Measurements from ENCODE around the gene PTGFRN.

PTGFRN gene

DNA sequence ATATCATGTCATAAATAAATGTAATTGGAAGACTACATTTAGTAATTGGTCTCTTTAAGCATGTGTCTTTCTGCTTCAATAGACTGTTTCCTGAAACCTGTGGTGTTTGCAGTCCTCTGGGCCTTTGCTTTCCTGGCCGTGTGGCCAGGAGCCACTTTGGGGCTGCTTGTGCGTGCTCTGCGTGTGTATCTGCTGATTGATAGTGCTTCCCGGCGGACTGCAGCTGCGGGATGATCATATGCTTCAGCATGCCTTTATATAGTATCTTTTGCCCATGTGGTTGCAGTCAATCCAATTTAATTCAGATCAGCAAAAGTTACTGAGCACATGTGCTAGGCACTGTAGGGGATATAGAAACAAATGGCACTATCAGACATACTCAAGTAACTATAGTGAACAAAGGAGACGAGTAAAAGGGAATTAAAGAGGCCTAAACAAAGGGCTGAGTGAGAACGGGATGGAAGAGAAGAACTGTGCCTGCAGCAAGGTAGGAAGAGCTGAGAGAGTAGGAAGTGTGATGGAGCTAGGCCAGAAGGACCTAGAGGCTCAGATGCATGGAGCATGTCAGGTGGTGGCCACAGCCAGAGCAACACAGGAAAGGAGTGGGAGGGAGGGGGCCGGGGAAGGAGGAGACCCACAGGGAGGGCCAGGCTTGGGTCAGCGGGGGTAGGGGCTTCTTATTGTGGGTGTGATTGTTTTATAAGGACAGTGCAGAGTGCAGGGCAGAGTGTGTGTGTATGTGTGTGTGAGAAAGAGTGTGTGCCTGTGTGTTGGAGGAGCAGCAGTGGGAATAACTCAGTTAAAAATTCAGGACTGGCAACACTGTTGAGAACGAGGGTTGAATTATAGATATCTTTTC is 123.2 kb downstream of the PTGFRN start:
- no peaks in the 10 kb centered on the region for H3K36me3 ChIP-seq (ENCODE audit: low read length)
- H3K9ac ChIP-seq (ENCODE audit: low read length) = no peak overlapping the region
- no peaks in the 10 kb centered on the region for H3K79me2 ChIP-seq (ENCODE audit: insufficient read depth, low read length)
- H3K27me3 ChIP-seq (ENCODE audit: low read length) = no peaks in the 10 kb centered on the region
- no peaks in the 10 kb centered on the region for H4K20me1 ChIP-seq (ENCODE audit: low read depth, low read length)
- no peak overlapping the region for H3K4me3 ChIP-seq (ENCODE audit: insufficient read depth, low read length, poor library complexity, severe bottlenecking)
- H3K27ac ChIP-seq (ENCODE audit: low read depth, low read length) = no peak overlapping the region
- H3F3A ChIP-seq (ENCODE audit: insufficient read depth) = no peaks in the 10 kb centered on the region
- H3K9me2 ChIP-seq (replicated peaks; ENCODE audit: insufficient read depth, low read length) = no peaks in the 10 kb centered on the region
- no peaks in the 10 kb centered on the region for H3K9me3 ChIP-seq (ENCODE audit: insufficient read depth, low read length)
- no peak overlapping the region for H2AFZ ChIP-seq (ENCODE audit: low read depth, low read length, severe bottlenecking)
- H3K4me2 ChIP-seq (ENCODE audit: low read depth, low read length, poor library complexity, severe bottlenecking) = no peak overlapping the region
- TF ChIP-seq, protein P1, sequence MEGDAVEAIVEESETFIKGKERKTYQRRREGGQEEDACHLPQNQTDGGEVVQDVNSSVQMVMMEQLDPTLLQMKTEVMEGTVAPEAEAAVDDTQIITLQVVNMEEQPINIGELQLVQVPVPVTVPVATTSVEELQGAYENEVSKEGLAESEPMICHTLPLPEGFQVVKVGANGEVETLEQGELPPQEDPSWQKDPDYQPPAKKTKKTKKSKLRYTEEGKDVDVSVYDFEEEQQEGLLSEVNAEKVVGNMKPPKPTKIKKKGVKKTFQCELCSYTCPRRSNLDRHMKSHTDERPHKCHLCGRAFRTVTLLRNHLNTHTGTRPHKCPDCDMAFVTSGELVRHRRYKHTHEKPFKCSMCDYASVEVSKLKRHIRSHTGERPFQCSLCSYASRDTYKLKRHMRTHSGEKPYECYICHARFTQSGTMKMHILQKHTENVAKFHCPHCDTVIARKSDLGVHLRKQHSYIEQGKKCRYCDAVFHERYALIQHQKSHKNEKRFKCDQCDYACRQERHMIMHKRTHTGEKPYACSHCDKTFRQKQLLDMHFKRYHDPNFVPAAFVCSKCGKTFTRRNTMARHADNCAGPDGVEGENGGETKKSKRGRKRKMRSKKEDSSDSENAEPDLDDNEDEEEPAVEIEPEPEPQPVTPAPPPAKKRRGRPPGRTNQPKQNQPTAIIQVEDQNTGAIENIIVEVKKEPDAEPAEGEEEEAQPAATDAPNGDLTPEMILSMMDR (IDR thresholded peaks at IDR 0.05; ENCODE audit: insufficient read depth, low read length, poor library complexity, severe bottlenecking) = no peak
- no peak for TF ChIP-seq EZH2phosphoT487 (conservative IDR thresholded peaks at IDR 0.05; ENCODE audit: low read length)

DNA sequence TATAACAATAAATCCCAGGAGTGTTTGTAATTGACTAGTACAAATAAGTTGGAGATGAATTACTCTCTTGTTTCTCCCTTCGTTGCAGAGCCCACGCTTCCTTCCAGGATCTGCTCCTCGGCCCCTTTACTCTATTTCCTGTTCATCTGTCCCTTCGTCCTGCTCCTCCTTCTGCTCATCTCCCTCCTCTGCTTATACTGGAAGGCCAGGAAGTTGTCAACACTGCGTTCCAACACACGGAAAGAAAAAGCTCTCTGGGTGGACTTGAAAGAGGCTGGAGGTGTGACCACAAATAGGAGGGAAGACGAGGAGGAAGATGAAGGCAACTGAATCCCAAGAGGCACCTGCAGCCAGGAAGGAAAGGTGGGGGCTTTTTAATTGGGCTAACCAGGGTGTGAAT is 124.1 kb downstream of the PTGFRN start:
- Histone ChIP-seq H3F3A (ENCODE audit: insufficient read depth) (no peaks in the 10 kb centered on the region), H3K9me3 (ENCODE audit: insufficient read depth, low read length) (no peaks in the 10 kb centered on the region), H3K4me2 (ENCODE audit: low read depth, low read length, poor library complexity, severe bottlenecking) (no peak overlapping the region), H3K79me2 (ENCODE audit: insufficient read depth, low read length) (no peaks in the 10 kb centered on the region), H2AFZ (ENCODE audit: low read depth, low read length, severe bottlenecking) (no peak overlapping the region), H3K9me2 (replicated peaks; ENCODE audit: insufficient read depth, low read length) (no peaks in the 10 kb centered on the region), H3K4me3 (ENCODE audit: insufficient read depth, low read length, poor library complexity, severe bottlenecking) (no peak overlapping the region), H3K27ac (ENCODE audit: low read depth, low read length) (no peak overlapping the region), H4K20me1 (ENCODE audit: low read depth, low read length) (no peaks in the 10 kb centered on the region), H3K9ac (ENCODE audit: low read length) (no peak overlapping the region), H3K36me3 (ENCODE audit: low read length) (no peaks in the 10 kb centered on the region), H3K27me3 (ENCODE audit: low read length) (no peaks in the 10 kb centered on the region)
- TF ChIP-seq EZH2phosphoT487 (conservative IDR thresholded peaks at IDR 0.05; ENCODE audit: low read length) = no peak
- TF ChIP-seq, protein P1 (IDR thresholded peaks at IDR 0.05; ENCODE audit: insufficient read depth, low read length, poor library complexity, severe bottlenecking) = no peak

DNA sequence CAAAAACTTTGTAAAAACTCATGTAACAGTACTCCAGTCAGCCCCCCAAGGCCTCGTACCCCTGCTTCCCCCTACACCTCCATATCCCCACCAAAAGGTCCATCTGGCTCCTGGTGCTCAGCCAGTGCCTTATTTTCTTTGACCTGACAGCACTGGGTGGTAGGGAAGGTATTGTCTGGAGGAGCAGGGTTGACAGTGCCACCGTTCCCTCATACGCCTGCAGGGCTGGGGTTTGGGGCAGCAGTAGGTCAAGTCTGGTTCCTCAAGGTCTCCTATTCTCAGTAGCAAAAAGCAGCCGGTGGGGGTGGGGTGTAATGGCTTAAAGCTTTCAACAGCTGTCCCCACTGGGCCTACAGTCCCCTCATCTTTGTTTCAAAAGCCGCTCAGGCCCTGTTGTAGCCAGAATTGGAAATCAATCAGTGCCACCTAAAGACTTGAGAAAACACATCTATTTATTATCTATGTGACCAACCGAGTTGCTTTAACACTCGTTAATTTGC is 125.1 kb downstream of the PTGFRN start:
- Histone ChIP-seq H3K27ac (ENCODE audit: low read depth, low read length) (no peak overlapping the region), H3K9me2 (replicated peaks; ENCODE audit: insufficient read depth, low read length) (no peaks in the 10 kb centered on the region), H3K79me2 (ENCODE audit: insufficient read depth, low read length) (no peaks in the 10 kb centered on the region), H3K4me2 (ENCODE audit: low read depth, low read length, poor library complexity, severe bottlenecking) (no peak overlapping the region), H3K4me3 (ENCODE audit: insufficient read depth, low read length, poor library complexity, severe bottlenecking) (no peak overlapping the region), H3K27me3 (ENCODE audit: low read length) (no peaks in the 10 kb centered on the region), H3K36me3 (ENCODE audit: low read length) (no peaks in the 10 kb centered on the region), H3K9me3 (ENCODE audit: insufficient read depth, low read length) (no peaks in the 10 kb centered on the region), H3K9ac (ENCODE audit: low read length) (no peak overlapping the region), H2AFZ (ENCODE audit: low read depth, low read length, severe bottlenecking) (no peak overlapping the region), H3F3A (ENCODE audit: insufficient read depth) (no peaks in the 10 kb centered on the region), H4K20me1 (ENCODE audit: low read depth, low read length) (no peaks in the 10 kb centered on the region)
- TF ChIP-seq EZH2phosphoT487 (conservative IDR thresholded peaks at IDR 0.05; ENCODE audit: low read length) = no peak
- TF ChIP-seq, protein P1 (IDR thresholded peaks at IDR 0.05; ENCODE audit: insufficient read depth, low read length, poor library complexity, severe bottlenecking) = no peak
